BLaER1 treated with 17β-estradiol and CSF1 and Interleukin-3, amounts not matched to agents 10 nM and 100 nM (cell line): ENCODE data around the gene CDC73.

ENCODE experiments used
- H3K27ac ChIP-seq, 11 experiments: shearing (Covaris generic); formaldehyde crosslinking; 2 replicates each; pipeline ENCODE4 v1.8.1; 2022
- H3K27me3 ChIP-seq, 11 experiments: shearing (Covaris generic); formaldehyde crosslinking; 2 replicates each; pipeline ENCODE4 v1.8.1; 2022
- H3K36me3 ChIP-seq, 11 experiments: shearing (Covaris generic); formaldehyde crosslinking; 2 replicates each; pipeline ENCODE4 v1.8.1; 2022
- H3K4me1 ChIP-seq, 10 experiments: shearing (Covaris generic); formaldehyde crosslinking; 2 replicates each; pipeline ENCODE4 v1.8.1; 2022
- H3K4me2 ChIP-seq, 11 experiments: shearing (Covaris generic); formaldehyde crosslinking; 2 replicates each; pipeline ENCODE4 v1.8.1; 2022
- H3K4me3 ChIP-seq, 10 experiments: shearing (Covaris generic); formaldehyde crosslinking; 2 replicates each; pipeline ENCODE4 v1.8.1; 2022
- H3K9ac ChIP-seq, 11 experiments: shearing (Covaris generic); formaldehyde crosslinking; 2 replicates each; pipeline ENCODE4 v1.8.1; 2022
- H3K9me3 ChIP-seq, 11 experiments: shearing (Covaris generic); formaldehyde crosslinking; replicated peaks in 1 of 11; 2 replicates each; pipeline ENCODE4 v1.8.1; 2022
- H4K20me1 ChIP-seq, 11 experiments: shearing (Covaris generic); formaldehyde crosslinking; 2 replicates each; pipeline ENCODE4 v1.8.1; 2022
- Cebpa-rat ChIP-seq, 11 experiments: shearing (Covaris generic); IDR thresholded peaks; 2 replicates each; pipeline ENCODE4 v1.8.1; 2022

Gene CDC73

DNA sequence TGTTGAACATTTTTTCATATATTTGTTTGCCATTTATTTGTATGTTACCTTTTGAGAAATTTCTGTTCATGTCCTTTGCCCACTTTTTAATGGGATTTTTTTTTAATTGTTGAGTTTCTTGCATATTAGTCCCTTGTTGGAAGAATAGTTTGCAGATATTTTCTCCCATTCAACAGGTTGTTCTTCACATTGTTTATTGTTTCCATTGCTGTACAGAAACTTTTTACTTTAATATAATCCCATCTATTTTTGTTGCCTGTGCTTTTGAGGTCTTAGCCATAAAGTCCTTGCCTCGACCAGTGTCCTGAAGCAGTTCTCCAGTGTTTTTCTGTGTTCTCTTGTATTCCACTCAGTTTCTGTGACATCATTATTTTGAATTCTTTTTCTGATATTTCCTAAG is 118.8 kb downstream of the CDC73 start:
- no peak overlapping the region for H3K27ac ChIP-seq
- H3K27me3 ChIP-seq, result no peaks in the 10 kb centered on the region
- H3K4me1 ChIP-seq, result peaks cover 10 to 24% (median 19%) of the 10 kb centered on the region in 10 experiments
- peaks cover 49 to 84% (median 72%) of the 10 kb centered on the region in 11 experiments for H3K36me3 ChIP-seq
- H3K4me3 ChIP-seq, result no peak overlapping the region
- peaks cover 0 to 19% (median 10%) of the 10 kb centered on the region in 11 experiments; a peak in 11 of 22 replicates for H3K9me3 ChIP-seq
- H3K4me2 ChIP-seq, result peak overlapping the region in 7 of 11 experiments; percentile 33 to 56 (median 38); a peak in 8 of 22 replicates
- H4K20me1 ChIP-seq, result peaks cover 0 to 20% (median 12%) of the 10 kb centered on the region in 11 experiments; a peak in 13 of 22 replicates
- TF ChIP-seq Cebpa-rat (IDR thresholded peaks at IDR 0.05), result no peak
- no peak overlapping the region for H3K9ac ChIP-seq

DNA sequence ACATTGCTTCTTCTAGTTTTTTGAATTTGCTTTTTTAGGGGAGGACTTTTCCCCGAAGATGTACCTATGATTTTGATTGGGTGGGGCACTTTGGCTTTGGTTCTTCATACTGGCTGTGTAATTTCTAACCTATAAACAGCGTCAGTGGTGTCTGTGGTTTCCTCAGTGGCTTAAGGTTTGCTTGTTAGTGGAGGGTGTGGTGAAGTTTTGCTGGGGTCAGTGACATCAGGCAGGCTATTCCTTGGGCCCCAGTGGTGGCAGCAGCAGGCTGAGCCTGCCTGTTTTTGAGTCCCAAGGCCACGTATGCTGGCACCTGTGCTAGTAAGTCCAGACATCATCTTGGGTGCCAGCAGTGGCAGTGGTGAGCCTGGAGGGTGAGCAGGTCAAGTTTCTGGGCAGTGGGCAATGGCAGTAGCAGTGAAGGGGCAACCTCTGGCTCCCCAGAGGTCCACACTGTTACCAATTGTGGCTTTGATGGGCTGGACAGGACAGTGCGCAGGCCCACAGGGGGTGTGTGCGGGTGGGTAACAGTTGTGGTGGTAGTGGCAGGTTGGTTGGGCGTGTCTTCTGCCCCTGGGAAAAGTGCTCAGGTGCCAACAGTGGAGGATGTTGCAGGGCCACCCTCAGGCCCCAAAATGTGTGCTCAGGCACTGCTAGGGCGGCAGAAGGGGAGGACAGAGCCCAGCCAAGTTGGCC is 119.4 kb downstream of the CDC73 start:
- H3K36me3 ChIP-seq, result peaks cover 49 to 84% (median 71%) of the 10 kb centered on the region in 11 experiments
- H3K27ac ChIP-seq, result no peak overlapping the region
- peaks cover 0 to 24% (median 12%) of the 10 kb centered on the region in 11 experiments; a peak in 13 of 22 replicates for H4K20me1 ChIP-seq
- H3K9ac ChIP-seq, result no peak overlapping the region
- no peak for TF ChIP-seq Cebpa-rat (IDR thresholded peaks at IDR 0.05)
- peak overlapping the region in 6 of 11 experiments; percentile 16 to 56 (median 41); a peak in 7 of 22 replicates for H3K4me2 ChIP-seq
- H3K27me3 ChIP-seq, result no peaks in the 10 kb centered on the region
- H3K9me3 ChIP-seq, result peaks cover 0 to 18% (median 13%) of the 10 kb centered on the region in 11 experiments; a peak in 15 of 22 replicates
- peaks cover 10 to 24% (median 19%) of the 10 kb centered on the region in 10 experiments for H3K4me1 ChIP-seq
- H3K4me3 ChIP-seq, result no peak overlapping the region

DNA sequence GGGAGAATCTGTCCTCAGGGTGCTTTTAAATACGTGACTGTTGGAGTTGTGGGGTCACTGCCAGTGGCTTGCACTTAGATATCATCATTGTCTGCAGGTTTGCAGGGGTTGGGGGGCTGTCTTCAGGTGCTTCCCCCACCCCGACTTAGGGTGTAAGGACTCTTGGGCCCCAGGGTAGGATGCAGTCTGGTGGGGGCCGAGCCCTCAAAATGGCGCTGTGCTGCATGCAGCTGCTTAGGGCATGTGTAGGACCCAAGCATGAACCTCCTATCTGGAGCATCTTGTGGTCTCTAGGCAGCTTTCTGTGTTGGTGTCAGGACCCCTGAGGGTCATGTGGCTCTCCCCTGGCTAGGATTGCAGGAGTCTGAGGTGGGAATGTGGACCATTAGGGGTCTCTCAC is 120.2 kb downstream of the CDC73 start:
- Histone ChIP-seq H3K4me1 (peaks cover 10 to 24% (median 19%) of the 10 kb centered on the region in 10 experiments), H3K9ac (no peak overlapping the region), H3K4me2 (no peak overlapping the region), H3K27ac (no peak overlapping the region), H3K9me3 (peaks cover 2 to 22% (median 17%) of the 10 kb centered on the region in 11 experiments; a peak in 20 of 22 replicates), H3K4me3 (no peak overlapping the region), H3K27me3 (no peaks in the 10 kb centered on the region), H3K36me3 (peaks cover 49 to 84% (median 71%) of the 10 kb centered on the region in 11 experiments), H4K20me1 (peaks cover 0 to 24% (median 12%) of the 10 kb centered on the region in 11 experiments; a peak in 13 of 22 replicates)
- no peak for TF ChIP-seq Cebpa-rat (IDR thresholded peaks at IDR 0.05)

GRCh38 chr1:193249187-193249586 is 127.4 kb downstream of the CDC73 start:
- Histone ChIP-seq H3K4me1 (no peaks in the 10 kb centered on the region), H3K4me2 (no peak overlapping the region), H4K20me1 (peaks cover 0 to 6% (median 0%) of the 10 kb centered on the region in 11 experiments; a peak in 2 of 22 replicates), H3K9me3 (peaks cover 15 to 30% (median 24%) of the 10 kb centered on the region in 11 experiments), H3K4me3 (no peak overlapping the region), H3K36me3 (peaks cover 45 to 91% (median 68%) of the 10 kb centered on the region in 11 experiments), H3K9ac (no peak overlapping the region), H3K27me3 (no peaks in the 10 kb centered on the region), H3K27ac (no peak overlapping the region)
- TF ChIP-seq Cebpa-rat (IDR thresholded peaks at IDR 0.05), result no peak

DNA sequence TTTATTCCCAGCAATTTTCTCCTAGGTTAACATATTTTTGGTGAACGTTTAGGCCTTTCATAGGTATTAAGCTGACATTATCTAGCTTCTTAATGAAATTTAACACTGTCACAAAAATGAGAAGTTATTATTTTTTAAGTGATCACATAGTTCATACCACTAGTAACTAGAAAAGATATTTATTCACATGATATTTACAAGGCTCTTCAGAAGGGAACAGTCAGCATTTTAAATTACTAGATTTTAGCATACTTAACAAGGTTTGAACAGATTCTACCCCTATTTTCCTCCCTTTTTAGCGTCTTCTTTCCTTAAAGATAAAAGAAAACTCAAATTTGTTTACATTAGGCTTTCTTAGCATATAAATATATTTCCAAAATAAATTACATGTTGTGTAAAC is 130.1 kb downstream of the CDC73 start:
- Histone ChIP-seq H3K27ac (no peak overlapping the region), H3K4me3 (no peak overlapping the region), H3K27me3 (no peaks in the 10 kb centered on the region), H3K9ac (no peak overlapping the region), H3K4me2 (no peak overlapping the region), H3K9me3 (peaks cover 13 to 20% (median 14%) of the 10 kb centered on the region in 11 experiments), H4K20me1 (no peaks in the 10 kb centered on the region), H3K4me1 (no peaks in the 10 kb centered on the region), H3K36me3 (peaks cover 35 to 83% (median 48%) of the 10 kb centered on the region in 11 experiments)
- TF ChIP-seq Cebpa-rat (IDR thresholded peaks at IDR 0.05), result no peak

- no peak overlapping the region for H3K27ac ChIP-seq
- no peaks in the 10 kb centered on the region for H3K4me1 ChIP-seq
- no peaks in the 10 kb centered on the region for H4K20me1 ChIP-seq
- H3K27me3 ChIP-seq, result no peaks in the 10 kb centered on the region
- no peak for TF ChIP-seq Cebpa-rat (IDR thresholded peaks at IDR 0.05)
- no peak overlapping the region for H3K4me2 ChIP-seq
- H3K36me3 ChIP-seq, result peaks cover 23 to 83% (median 35%) of the 10 kb centered on the region in 11 experiments
- no peak overlapping the region for H3K9ac ChIP-seq
- H3K4me3 ChIP-seq, result no peak overlapping the region
- H3K9me3 ChIP-seq, result no peaks in the 10 kb centered on the region
Measured at GRCh38 chr1:193256019-193256418, 134.2 kb downstream of the CDC73 start.

- Histone ChIP-seq H3K27me3 (no peaks in the 10 kb centered on the region), H3K27ac (no peak overlapping the region), H3K36me3 (peaks cover 20 to 82% (median 39%) of the 10 kb centered on the region in 11 experiments; a peak in 21 of 22 replicates), H3K9ac (no peak overlapping the region), H3K4me2 (no peak overlapping the region), H3K9me3 (no peaks in the 10 kb centered on the region), H3K4me3 (no peak overlapping the region), H4K20me1 (no peaks in the 10 kb centered on the region), H3K4me1 (no peaks in the 10 kb centered on the region)
- no peak for TF ChIP-seq Cebpa-rat (IDR thresholded peaks at IDR 0.05)
Measured at GRCh38 chr1:193259636-193260035, 137.8 kb downstream of the CDC73 start.

GRCh38 chr1:193260056-193260745 is 138.4 kb downstream of the CDC73 start:
- TF ChIP-seq Cebpa-rat (IDR thresholded peaks at IDR 0.05), result no peak
- Histone ChIP-seq H3K4me1 (no peaks in the 10 kb centered on the region), H3K27me3 (no peaks in the 10 kb centered on the region), H3K4me3 (no peak overlapping the region), H3K36me3 (peaks cover 17 to 79% (median 36%) of the 10 kb centered on the region in 11 experiments; a peak in 21 of 22 replicates), H4K20me1 (no peaks in the 10 kb centered on the region), H3K9me3 (no peaks in the 10 kb centered on the region), H3K9ac (no peak overlapping the region), H3K27ac (no peak overlapping the region), H3K4me2 (no peak overlapping the region)

DNA sequence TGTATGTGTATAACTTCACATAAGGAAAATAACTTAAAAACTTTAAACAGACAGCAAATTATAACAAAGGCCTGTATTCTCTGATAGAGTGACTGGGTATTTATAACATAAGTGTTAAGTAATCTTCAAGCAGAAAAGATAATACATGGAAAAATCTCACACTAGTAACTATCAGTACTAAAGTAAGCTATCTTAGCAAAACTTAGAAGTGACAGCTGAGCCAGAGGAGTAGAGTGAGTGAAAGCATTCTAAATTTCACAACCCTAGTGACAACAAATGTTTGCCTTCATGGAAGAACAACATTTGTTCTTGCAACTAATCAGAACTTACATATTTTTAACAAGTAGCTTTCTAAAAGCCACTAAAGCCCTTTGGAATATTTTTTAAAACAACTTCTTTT is 139.1 kb downstream of the CDC73 start:
- H3K27me3 ChIP-seq, result no peaks in the 10 kb centered on the region
- no peak overlapping the region for H3K9ac ChIP-seq
- no peak overlapping the region for H3K4me3 ChIP-seq
- no peaks in the 10 kb centered on the region for H3K9me3 ChIP-seq
- H3K36me3 ChIP-seq, result peaks cover 14 to 79% (median 37%) of the 10 kb centered on the region in 11 experiments; a peak in 21 of 22 replicates
- no peak overlapping the region for H3K27ac ChIP-seq
- H3K4me1 ChIP-seq, result no peaks in the 10 kb centered on the region
- H3K4me2 ChIP-seq, result no peak overlapping the region
- TF ChIP-seq Cebpa-rat (IDR thresholded peaks at IDR 0.05), result no peak
- H4K20me1 ChIP-seq, result no peaks in the 10 kb centered on the region
